Measurements from ENCODE around the gene DNAJA2.
"Not testable (repeated sequence)": the region's sequence is repeated elsewhere in the genome, so short reads cannot be mapped to it uniquely, and the experiment has no call there.

Gene DNAJA2

GRCh38 chr16:46947900-46948547 lies 25.4 kb downstream of the DNAJA2 start:
- Histone ChIP-seq H3K4me3 (ENCODE audit: low read depth, low read length) (no peak overlapping the region), H3K4me1 (no peaks in the 10 kb centered on the region), H3K27me3 (no peaks in the 10 kb centered on the region), H3K9me3 (no peaks in the 10 kb centered on the region), H3K36me3 (no peaks in the 10 kb centered on the region)
- peak; percentile 40 for DNase-seq
- peak; percentile 68 for TF ChIP-seq CTCF (IDR thresholded peaks at IDR 0.05; ENCODE audit: low read depth, low read length)

- H3K9me3 ChIP-seq; H3K4me1 ChIP-seq; H3K36me3 ChIP-seq; DNase-seq; H3K4me3 ChIP-seq (ENCODE audit: low read depth, low read length); H3K27me3 ChIP-seq: not testable (repeated sequence)
Observed at GRCh38 chr16:46944713-46945112, 28.8 kb downstream of the DNAJA2 start.

- Histone ChIP-seq H3K4me1 (no peaks in the 10 kb centered on the region), H3K27me3 (no peaks in the 10 kb centered on the region), H3K9me3 (no peaks in the 10 kb centered on the region), H3K4me3 (ENCODE audit: low read depth, low read length) (no peak overlapping the region), H3K36me3 (no peaks in the 10 kb centered on the region)
- no peak for DNase-seq
- TF ChIP-seq CTCF (IDR thresholded peaks at IDR 0.05; ENCODE audit: low read depth, low read length): no peak
Observed at GRCh38 chr16:46937536-46937935, 35.9 kb downstream of the DNAJA2 start.

GRCh38 chr16:46932802-46933201 lies 40.7 kb downstream of the DNAJA2 start:
- peaks cover 8% of the 10 kb centered on the region for H3K36me3 ChIP-seq
- TF ChIP-seq CTCF (IDR thresholded peaks at IDR 0.05; ENCODE audit: low read depth, low read length): no peak
- no peaks in the 10 kb centered on the region for H3K27me3 ChIP-seq
- H3K9me3 ChIP-seq: no peaks in the 10 kb centered on the region
- no peak for DNase-seq
- no peak overlapping the region for H3K4me3 ChIP-seq (ENCODE audit: low read depth, low read length)
- no peaks in the 10 kb centered on the region for H3K4me1 ChIP-seq

- no peaks in the 10 kb centered on the region for H3K9me3 ChIP-seq
Observed at GRCh38 chr16:46930861-46931260, 42.6 kb downstream of the DNAJA2 start.

GRCh38 chr16:46929378-46930332 lies 43.8 kb downstream of the DNAJA2 start:
- Histone ChIP-seq H3K9me3 (no peaks in the 10 kb centered on the region), H3K27me3 (no peaks in the 10 kb centered on the region), H3K36me3 (peaks cover 11% of the 10 kb centered on the region), H3K4me3 (ENCODE audit: low read depth, low read length) (no peak overlapping the region), H3K4me1 (no peaks in the 10 kb centered on the region)
- DNase-seq: peak; percentile 71
- TF ChIP-seq CTCF (IDR thresholded peaks at IDR 0.05; ENCODE audit: low read depth, low read length): peak; percentile 91

More at GRCh38 chr16:46930861-46931260, 42.6 kb downstream of the DNAJA2 start:
- no peak for DNase-seq
- no peak overlapping the region for H3K4me3 ChIP-seq (ENCODE audit: low read depth, low read length)
- TF ChIP-seq CTCF (IDR thresholded peaks at IDR 0.05; ENCODE audit: low read depth, low read length): no peak
- H3K4me1 ChIP-seq: no peaks in the 10 kb centered on the region
- peaks cover 11% of the 10 kb centered on the region for H3K36me3 ChIP-seq
- H3K27me3 ChIP-seq: no peaks in the 10 kb centered on the region

Data from BE2C (cell line).